GM10248 (cell line): ENCODE results near the gene FBXO48.

Experiments used
- CTCF ChIA-PET: fragments of 300-600 bp; sonication (Branson Sonifier 250); formaldehyde crosslinking; extraction: SDS; loops from one replicate; lab custom pipeline; 2021; ENCODE audit warnings: antibody characterized with exemption; lab: Yijun Ruan, JAX
- POLR2A ChIA-PET: fragments of 350-650 bp; sonication (Branson Sonifier 250); formaldehyde crosslinking; extraction: SDS; loops from one replicate; lab custom pipeline; 2020; ENCODE audit warnings: antibody characterized with exemption; lab: Yijun Ruan, JAX
- DNase-seq: peaks from one replicate; pipeline ENCODE4 v3.0.0; 2012; ENCODE audit errors: extremely low spot score
- CTCF ChIP-seq: IDR thresholded peaks from 2 replicates; pipeline ENCODE4 v1.5.1; 2012; ENCODE audit warnings: mild to moderate bottlenecking, low read depth; ENCODE audit errors: extremely low read depth, missing control alignments, control extremely low read depth

The FBXO48 gene

GRCh38 chr2:68418855-68419254, 48.2 kb downstream of the FBXO48 start:
- ChIA-PET POLR2A (no interaction called here), CTCF (interaction anchor here (0.8 to 3.7 kb wide), 4 partner anchors 13 to 22 kb away, joined by 3 to 17 read pairs (median 4); no protein-coding TSS in a partner anchor)
- TF ChIP-seq CTCF = no peak
- no peak for DNase-seq

- ChIA-PET POLR2A (no interaction called here), CTCF (interaction anchor here (1.0 to 3.7 kb wide), 6 partner anchors 14 to 30 kb away, joined by 3 to 17 read pairs (median 3); no protein-coding TSS in a partner anchor)
- DNase-seq = no peak
- TF ChIP-seq CTCF = no peak
Observed at GRCh38 chr2:68418419-68418818, 48.7 kb downstream of the FBXO48 start.

- ChIA-PET POLR2A (no interaction called here), CTCF (interaction anchor here (1.0 to 3.7 kb wide), 11 partner anchors 12 to 56 kb away, joined by 3 to 17 read pairs (median 3); no protein-coding TSS in a partner anchor)
- no peak for DNase-seq
- TF ChIP-seq CTCF = no peak
Observed at GRCh38 chr2:68417926-68418325, 49.2 kb downstream of the FBXO48 start.

GRCh38 chr2:68416081-68416675, 50.9 kb downstream of the FBXO48 start:
- POLR2A ChIA-PET = interaction anchor here (1.5 kb wide), 1 partner anchor 23 kb away, joined by 4 read pairs; no protein-coding TSS in a partner anchor

GRCh38 chr2:68415521-68415920, 51.6 kb downstream of the FBXO48 start:
- ChIA-PET POLR2A (no interaction called here), CTCF (interaction anchor here (1.0 to 4.8 kb wide), 11 partner anchors 10 to 528 kb away, joined by 3 to 26 read pairs (median 4); no protein-coding TSS in a partner anchor)
- no peak for TF ChIP-seq CTCF

More at GRCh38 chr2:68416081-68416675, 50.9 kb downstream of the FBXO48 start:
- DNase-seq = no peak
- CTCF ChIA-PET = interaction anchor here (1.0 to 3.7 kb wide), 13 partner anchors 9 to 527 kb away, joined by 3 to 17 read pairs (median 4); no protein-coding TSS in a partner anchor
- TF ChIP-seq CTCF = no peak

GRCh38 chr2:68414876-68415275, 52.2 kb downstream of the FBXO48 start:
- ChIA-PET CTCF (interaction anchor here (1.1 to 4.8 kb wide), 9 partner anchors 11 to 28 kb away, joined by 3 to 26 read pairs (median 6); no protein-coding TSS in a partner anchor), POLR2A (no interaction called here)
- no peak for DNase-seq
- TF ChIP-seq CTCF = no peak

More at GRCh38 chr2:68415521-68415920, 51.6 kb downstream of the FBXO48 start:
- no peak for DNase-seq
